Inferior parietal cortex (tissue), 1 donor: ENCODE results near the gene SYK.

Experiments
- DNase-seq: peaks from one replicate; pipeline ENCODE4 v3.0.0-alpha.2; 2016; ENCODE audit errors: extremely low spot score

SYK gene

GRCh38 chr9:90945336-90945735 lies 143.7 kb downstream of the SYK start:
- no peak for DNase-seq

GRCh38 chr9:90946982-90947381 lies 145.4 kb downstream of the SYK start:
- no peak for DNase-seq
